Lower lobe of right lung (tissue), 2 donors: ENCODE results near the gene CCDC86. TPM values are rescaled to one million over a fixed set of nuclear protein-coding genes. Genes with fewer than 3 reads are reported as not detected.

ENCODE experiments used
- ATAC-seq, 2 donors: fragments of 200-7000 bp; cut with Tn5 transposase; one replicate each; pipeline ENCODE4 v1.9.1; 2020 to 2022; ENCODE audit warnings: mild to moderate bottlenecking in 2 of 2, moderate library complexity in 2 of 2
- DNase-seq: peaks from one replicate; pipeline ENCODE4 v3.0.0-alpha.2; 2020
- H3K27ac ChIP-seq: fragments of 200-600 bp; one replicate; pipeline ENCODE4 v1.8.0; 2022
- H3K27me3 ChIP-seq: fragments of 200-600 bp; one replicate; pipeline ENCODE4 v1.8.0; 2022; ENCODE audit warnings: low read depth
- H3K36me3 ChIP-seq: fragments of 200-600 bp; one replicate; pipeline ENCODE4 v1.8.0; 2022; ENCODE audit warnings: mild to moderate bottlenecking
- H3K4me1 ChIP-seq: fragments of 200-600 bp; one replicate; pipeline ENCODE4 v1.8.0; 2022
- H3K4me3 ChIP-seq: fragments of 200-600 bp; one replicate; pipeline ENCODE4 v1.8.0; 2022; ENCODE audit warnings: mild to moderate bottlenecking
- H3K9me3 ChIP-seq: fragments of 200-600 bp; one replicate; pipeline ENCODE4 v1.8.0; 2022
- intact Hi-C: fragments of 100-400 bp; cut with DNase I; formaldehyde crosslinking; loops from one replicate; pipeline ENCODE4 v1.11.0; 2022
- long read RNA-seq: library from polyadenylated mRNA; unstranded; transcript quantifications from one replicate; pipeline ENCODE4 v2.0.0, GENCODE V29; 2021
- total RNA-seq: library from RNA; stranded (reverse); fragmentation: NEBNext Ultra II Directional; extraction: Animal tissue kit (Norgen Biotek cat#: 25700); gene quantifications from one replicate; pipeline ENCODE4 v1.2.1, GENCODE V29; 2021
- TF ChIP-seq, protein P1 (sequence below): fragments of 200-600 bp; IDR thresholded peaks from one replicate; pipeline ENCODE4 v1.8.0; 2022; ENCODE audit warnings: antibody characterized with exemption, mild to moderate bottlenecking
- donor health status: DM: no; HTN: yes; CAD: no; lungs with severe emphysema.

CCDC86 gene, protein sequence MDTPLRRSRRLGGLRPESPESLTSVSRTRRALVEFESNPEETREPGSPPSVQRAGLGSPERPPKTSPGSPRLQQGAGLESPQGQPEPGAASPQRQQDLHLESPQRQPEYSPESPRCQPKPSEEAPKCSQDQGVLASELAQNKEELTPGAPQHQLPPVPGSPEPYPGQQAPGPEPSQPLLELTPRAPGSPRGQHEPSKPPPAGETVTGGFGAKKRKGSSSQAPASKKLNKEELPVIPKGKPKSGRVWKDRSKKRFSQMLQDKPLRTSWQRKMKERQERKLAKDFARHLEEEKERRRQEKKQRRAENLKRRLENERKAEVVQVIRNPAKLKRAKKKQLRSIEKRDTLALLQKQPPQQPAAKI
- total RNA-seq = 12.6 TPM
- long read RNA-seq, transcript CCDC86-201 (4 exons, 1,893 nt) = major isoform, 26 of 31 reads
- long read RNA-seq, partial matches to known transcripts = 0 of 31 reads
- long read RNA-seq, other reads (novel, unspliced or antisense) = 5 of 31 reads

DNA sequence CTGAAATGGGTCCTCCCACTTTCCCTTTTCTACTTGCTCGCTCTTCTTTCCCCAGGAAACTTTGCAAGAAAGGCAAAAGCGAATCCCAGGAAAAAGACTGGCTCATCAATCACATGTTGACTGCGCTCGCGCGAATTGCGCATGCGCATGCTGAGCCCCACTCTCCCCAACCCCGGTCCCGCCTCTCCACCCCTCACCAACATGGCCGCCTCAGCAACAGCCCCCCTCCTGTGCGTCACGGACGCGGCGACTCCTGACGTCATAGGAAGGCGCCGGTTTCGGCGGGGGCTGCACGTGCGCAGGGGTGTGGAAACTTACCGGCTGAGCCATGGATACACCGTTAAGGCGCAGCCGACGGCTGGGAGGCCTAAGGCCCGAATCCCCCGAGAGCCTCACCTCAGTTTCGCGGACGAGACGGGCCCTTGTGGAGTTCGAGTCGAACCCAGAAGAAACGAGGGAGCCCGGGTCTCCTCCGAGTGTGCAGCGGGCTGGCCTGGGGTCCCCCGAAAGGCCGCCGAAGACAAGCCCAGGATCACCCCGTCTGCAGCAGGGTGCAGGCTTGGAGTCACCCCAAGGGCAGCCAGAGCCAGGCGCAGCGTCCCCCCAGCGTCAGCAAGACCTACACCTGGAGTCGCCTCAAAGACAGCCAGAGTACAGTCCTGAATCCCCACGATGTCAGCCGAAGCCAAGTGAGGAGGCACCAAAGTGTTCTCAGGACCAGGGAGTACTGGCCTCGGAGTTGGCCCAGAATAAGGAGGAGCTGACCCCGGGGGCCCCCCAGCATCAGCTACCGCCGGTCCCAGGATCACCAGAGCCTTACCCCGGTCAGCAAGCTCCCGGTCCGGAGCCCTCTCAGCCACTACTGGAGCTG is at the start of gene CCDC86:
Gene CCDC86 (plus strand): TSS at position 317 of the 871 bp plus-strand sequence. CDS start 12 bp downstream, at position 329.
- peaks cover 36% of the 10 kb centered on the region for H3K4me1 ChIP-seq
- no peaks in the 10 kb centered on the region for H3K27me3 ChIP-seq
- DNase-seq (peak; percentile 96), ATAC-seq (peak; percentile 97 to 98)
- intact Hi-C loops = no loop called here
- H3K4me3 ChIP-seq = peak within 1 kb of the TSS; percentile 98
- H3K27ac ChIP-seq = peak within 1 kb of the TSS; percentile 85
- no peaks in the 10 kb centered on the region for H3K36me3 ChIP-seq
- TF ChIP-seq, protein P1, sequence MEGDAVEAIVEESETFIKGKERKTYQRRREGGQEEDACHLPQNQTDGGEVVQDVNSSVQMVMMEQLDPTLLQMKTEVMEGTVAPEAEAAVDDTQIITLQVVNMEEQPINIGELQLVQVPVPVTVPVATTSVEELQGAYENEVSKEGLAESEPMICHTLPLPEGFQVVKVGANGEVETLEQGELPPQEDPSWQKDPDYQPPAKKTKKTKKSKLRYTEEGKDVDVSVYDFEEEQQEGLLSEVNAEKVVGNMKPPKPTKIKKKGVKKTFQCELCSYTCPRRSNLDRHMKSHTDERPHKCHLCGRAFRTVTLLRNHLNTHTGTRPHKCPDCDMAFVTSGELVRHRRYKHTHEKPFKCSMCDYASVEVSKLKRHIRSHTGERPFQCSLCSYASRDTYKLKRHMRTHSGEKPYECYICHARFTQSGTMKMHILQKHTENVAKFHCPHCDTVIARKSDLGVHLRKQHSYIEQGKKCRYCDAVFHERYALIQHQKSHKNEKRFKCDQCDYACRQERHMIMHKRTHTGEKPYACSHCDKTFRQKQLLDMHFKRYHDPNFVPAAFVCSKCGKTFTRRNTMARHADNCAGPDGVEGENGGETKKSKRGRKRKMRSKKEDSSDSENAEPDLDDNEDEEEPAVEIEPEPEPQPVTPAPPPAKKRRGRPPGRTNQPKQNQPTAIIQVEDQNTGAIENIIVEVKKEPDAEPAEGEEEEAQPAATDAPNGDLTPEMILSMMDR = no peak
- H3K9me3 ChIP-seq = no peaks in the 10 kb centered on the region

DNA sequence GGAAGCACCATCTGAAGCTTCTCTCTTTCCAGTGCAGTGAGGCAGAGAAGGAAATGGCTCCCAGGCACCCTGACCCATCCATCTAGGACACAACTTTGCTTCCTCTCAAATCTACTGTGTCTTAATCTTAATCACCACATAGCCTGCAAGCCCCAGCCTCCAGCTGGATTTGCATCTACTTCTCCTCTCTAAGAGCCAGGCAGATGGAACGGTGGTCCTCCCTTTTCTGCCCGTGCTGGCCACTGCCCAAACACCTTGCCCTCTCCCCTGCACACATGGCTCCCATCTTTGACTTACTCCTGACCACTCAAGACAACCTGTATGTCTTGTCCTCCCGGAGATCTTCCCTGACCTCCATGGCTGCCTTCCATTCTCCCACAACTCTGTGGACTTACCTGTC is 49.4 kb upstream of the CCDC86 start:
- DNase-seq = no peak
- Histone ChIP-seq H3K9me3 (no peaks in the 10 kb centered on the region), H3K4me1 (no peaks in the 10 kb centered on the region), H3K27me3 (no peaks in the 10 kb centered on the region), H3K36me3 (no peaks in the 10 kb centered on the region), H3K27ac (no peak overlapping the region), H3K4me3 (no peak overlapping the region)
- TF ChIP-seq, protein P1 = no peak
- intact Hi-C loops = no loop called here
- ATAC-seq = no peak

DNA sequence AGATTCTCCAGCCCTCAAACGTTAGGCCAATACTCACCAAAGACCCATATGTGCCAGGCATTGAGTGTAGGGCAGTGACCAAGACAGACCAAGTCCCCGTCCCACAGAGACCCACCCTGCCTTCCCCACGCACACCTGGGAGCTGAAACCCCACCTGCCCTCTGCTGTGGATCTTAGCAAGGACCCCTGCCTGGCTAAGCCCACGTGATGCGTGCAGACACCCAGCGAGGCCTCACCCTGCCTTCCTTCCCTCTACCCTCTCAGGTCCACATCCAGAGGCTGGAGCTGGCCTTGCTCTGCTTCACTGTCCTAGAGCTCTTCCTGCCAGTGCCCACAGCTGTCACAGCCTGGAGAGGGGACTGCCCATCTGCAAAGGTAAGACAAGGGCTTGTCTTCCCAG is 46.6 kb upstream of the CCDC86 start:
- ATAC-seq (no peak), DNase-seq (no peak)
- H3K4me1 ChIP-seq = no peaks in the 10 kb centered on the region
- peaks cover 4% of the 10 kb centered on the region for H3K27me3 ChIP-seq
- no peaks in the 10 kb centered on the region for H3K9me3 ChIP-seq
- no peaks in the 10 kb centered on the region for H3K36me3 ChIP-seq
- intact Hi-C loops = no loop called here
- TF ChIP-seq, protein P1 = no peak
- H3K4me3 ChIP-seq = no peak overlapping the region
- no peak overlapping the region for H3K27ac ChIP-seq

DNA sequence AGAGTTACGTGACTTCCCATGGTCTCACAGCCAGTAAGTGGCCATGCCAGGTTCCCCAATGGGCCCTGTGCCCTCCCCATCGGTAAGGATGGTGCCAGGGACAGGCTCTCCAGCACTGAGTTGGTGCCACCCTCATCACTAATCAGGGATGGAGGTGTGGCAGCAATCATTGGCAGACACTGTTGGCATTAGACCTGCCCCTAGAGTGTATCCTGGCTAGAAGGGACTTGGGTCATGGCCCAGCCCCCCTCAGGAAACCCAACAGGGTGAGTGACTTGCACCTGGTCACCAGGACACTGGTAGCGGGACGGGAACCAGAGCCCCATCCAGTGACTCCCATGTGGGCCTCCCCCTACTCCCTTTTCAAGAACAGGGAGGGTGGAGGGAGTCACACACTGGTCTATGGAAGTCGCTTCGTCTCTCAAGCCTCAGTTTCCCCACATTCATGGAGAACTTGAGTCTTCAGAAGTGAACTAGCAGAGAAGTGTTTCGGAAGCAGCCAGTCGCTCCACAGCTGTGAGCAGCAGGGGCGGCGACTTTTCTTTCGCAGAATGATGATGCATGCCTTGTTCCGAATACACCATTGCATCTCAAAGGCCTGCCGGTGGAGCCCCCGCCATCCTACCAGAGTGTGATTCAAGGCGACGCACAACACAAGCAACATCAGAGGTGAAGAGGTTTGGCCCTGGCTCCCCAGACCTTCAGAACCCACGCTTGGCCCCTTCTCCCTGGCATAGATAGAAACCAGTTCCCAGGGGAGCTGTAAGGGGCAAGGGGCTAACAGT is 43.9 kb upstream of the CCDC86 start:
- DNase-seq (no peak), ATAC-seq (no peak)
- TF ChIP-seq, protein P1 = no peak
- H3K27me3 ChIP-seq = peaks cover 4% of the 10 kb centered on the region
- H3K27ac ChIP-seq = no peak overlapping the region
- no peaks in the 10 kb centered on the region for H3K36me3 ChIP-seq
- no peaks in the 10 kb centered on the region for H3K9me3 ChIP-seq
- intact Hi-C loops = no loop called here
- H3K4me1 ChIP-seq = no peaks in the 10 kb centered on the region
- H3K4me3 ChIP-seq = no peak overlapping the region

DNA sequence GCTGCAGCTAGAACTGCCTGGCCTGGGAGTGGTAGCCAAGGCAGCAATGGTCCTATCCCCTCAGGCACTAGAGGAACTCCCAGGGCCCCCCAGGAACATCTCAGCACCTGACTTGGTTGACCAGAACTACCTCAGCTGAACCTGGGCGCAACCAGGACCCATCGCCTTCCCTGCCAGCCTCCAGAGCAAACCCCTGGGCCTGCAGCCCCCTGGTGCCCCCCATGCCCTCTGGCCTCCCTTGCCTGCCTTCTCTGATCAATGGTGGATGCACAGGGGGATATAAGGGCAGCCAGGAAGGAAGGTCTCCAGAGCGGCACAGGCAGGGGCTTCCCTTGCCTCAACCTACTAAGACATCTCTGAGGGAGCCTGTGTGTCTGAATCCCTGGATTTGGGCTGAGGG is 43.3 kb upstream of the CCDC86 start:
- no peak for DNase-seq
- H3K27ac ChIP-seq = no peak overlapping the region
- no peaks in the 10 kb centered on the region for H3K9me3 ChIP-seq
- ATAC-seq = no peak
- no peak overlapping the region for H3K4me3 ChIP-seq
- intact Hi-C loops = no loop called here
- H3K4me1 ChIP-seq = no peaks in the 10 kb centered on the region
- H3K27me3 ChIP-seq = peaks cover 4% of the 10 kb centered on the region
- TF ChIP-seq, protein P1 = no peak
- no peaks in the 10 kb centered on the region for H3K36me3 ChIP-seq
